ENCODE results near the gene XPO6.
A peak's percentile ranks its signal among the peaks of the same experiment; 100 is the strongest.
"Not testable (repeated sequence)": the region's sequence is repeated elsewhere in the genome, so short reads cannot be mapped to it uniquely, and the experiment has no call there.

XPO6 gene

GRCh38 chr16:28211758-28212531 lies at the start of gene XPO6:
Gene XPO6 (minus strand): TSS chr16:28211965. CDS start chr16:28211368, 597 bp downstream.
- DNase-seq, result peak; percentile 90

- no peak for DNase-seq
Observed at GRCh38 chr16:28260193-28260592, 48.4 kb upstream of the XPO6 start.

GRCh38 chr16:28259781-28260150 lies 48.0 kb upstream of the XPO6 start:
- DNase-seq, result no peak

- DNase-seq, result no peak
Observed at GRCh38 chr16:28259091-28259780, 47.5 kb upstream of the XPO6 start.

GRCh38 chr16:28258567-28258966 lies 46.8 kb upstream of the XPO6 start:
- no peak for DNase-seq

- no peak for DNase-seq
Observed at GRCh38 chr16:28257256-28257655, 45.5 kb upstream of the XPO6 start.

- DNase-seq, result no peak
Observed at GRCh38 chr16:28255838-28256237, 44.1 kb upstream of the XPO6 start.

- DNase-seq, result no peak
Observed at GRCh38 chr16:28254158-28254557, 42.4 kb upstream of the XPO6 start.

- no peak for DNase-seq
Observed at GRCh38 chr16:28250999-28251398, 39.2 kb upstream of the XPO6 start.

GRCh38 chr16:28249483-28249882 lies 37.7 kb upstream of the XPO6 start:
- DNase-seq, result not testable (repeated sequence)

GRCh38 chr16:28241924-28242323 lies 30.2 kb upstream of the XPO6 start:
- DNase-seq, result no peak

- no peak for DNase-seq
Observed at GRCh38 chr16:28237754-28238357, 26.1 kb upstream of the XPO6 start.

GRCh38 chr16:28231763-28232162 lies 20.0 kb upstream of the XPO6 start:
- no peak for DNase-seq

GRCh38 chr16:28223909-28224308 lies 12.1 kb upstream of the XPO6 start:
- not testable (repeated sequence) for DNase-seq

- not testable (repeated sequence) for DNase-seq
Observed at GRCh38 chr16:28219777-28220176, 8.0 kb upstream of the XPO6 start.

- no peak for DNase-seq
Observed at GRCh38 chr16:28219282-28219681, 7.5 kb upstream of the XPO6 start.

GRCh38 chr16:28218109-28218508 lies 6.3 kb upstream of the XPO6 start:
- DNase-seq, result no peak

GRCh38 chr16:28217326-28217725 lies 5.6 kb upstream of the XPO6 start:
- no peak for DNase-seq

- no peak for DNase-seq
Observed at GRCh38 chr16:28213396-28213795, 1.6 kb upstream of the XPO6 start.

- no peak for DNase-seq
Observed at GRCh38 chr16:28212532-28212873, 738 bp upstream of the XPO6 start.

- peak; percentile 47 for DNase-seq
Observed at GRCh38 chr16:28210979-28211588, 681 bp downstream of the XPO6 start.

GRCh38 chr16:28210264-28210663 lies 1.5 kb downstream of the XPO6 start:
- no peak for DNase-seq

- no peak for DNase-seq
Observed at GRCh38 chr16:28208824-28209223, 2.9 kb downstream of the XPO6 start.

- no peak for DNase-seq
Observed at GRCh38 chr16:28208131-28208530, 3.6 kb downstream of the XPO6 start.
